Effector memory CD4-positive, alpha-beta T cell (primary cell): ENCODE measurements around the gene NOX1.
A peak's percentile ranks its signal among the peaks of the same experiment; 100 is the strongest.
"Not testable (repeated sequence)": the region's sequence is repeated elsewhere in the genome, so short reads cannot be mapped to it uniquely, and the experiment has no call there.

Experiments used
- DNase-seq, 3 donors: peaks; one replicate each; pipeline ENCODE4 v3.0.0-alpha.2; 2020
- H3K27ac ChIP-seq: 2 replicates; pipeline ENCODE4 v1.7.0; 2013; ENCODE audit warnings: mild to moderate bottlenecking, low read length, moderate library complexity; ENCODE audit not compliant: insufficient read depth, poor library complexity, severe bottlenecking
- H3K27me3 ChIP-seq: replicated peaks from 2 replicates; pipeline ENCODE4 v1.7.0; 2013; ENCODE audit warnings: mild to moderate bottlenecking, low read length; ENCODE audit not compliant: insufficient read depth, control insufficient read depth, poor library complexity, severe bottlenecking
- H3K36me3 ChIP-seq: 2 replicates; pipeline ENCODE4 v1.7.0; 2013; ENCODE audit warnings: mild to moderate bottlenecking, low read length, moderate library complexity; ENCODE audit not compliant: control insufficient read depth, insufficient read depth
- H3K4me1 ChIP-seq: 2 replicates; pipeline ENCODE4 v1.7.0; 2013; ENCODE audit warnings: low read length, mild to moderate bottlenecking; ENCODE audit not compliant: control insufficient read depth, insufficient read depth, poor library complexity, severe bottlenecking
- H3K4me3 ChIP-seq: 2 replicates; pipeline ENCODE4 v1.7.0; 2013; ENCODE audit warnings: low read length, low read depth, mild to moderate bottlenecking; ENCODE audit not compliant: insufficient read depth, poor library complexity, severe bottlenecking
- H3K9me3 ChIP-seq: 2 replicates; pipeline ENCODE4 v1.7.0; 2013; ENCODE audit warnings: mild to moderate bottlenecking, low read length, moderate library complexity; ENCODE audit not compliant: control insufficient read depth

NOX1 gene

GRCh38 chrX:100819837-100820666, 54.1 kb downstream of the NOX1 start, which contains the start of gene CSTF2:
Gene CSTF2 (plus strand): TSS chrX:100820391. CDS start chrX:100820417, 26 bp downstream.
- Histone ChIP-seq H3K9me3 (no peaks in the 10 kb centered on the region), H3K36me3 (peaks cover 13% of the 10 kb centered on the region), H3K4me1 (no peaks in the 10 kb centered on the region), H3K27ac (peak within 1 kb of the TSS; percentile 77), H3K4me3 (peak within 1 kb of the TSS; percentile 57), H3K27me3 (no peaks in the 10 kb centered on the region)
- DNase-seq, result peak; percentile 61 to 69 (median 69)

GRCh38 chrX:100819534-100819836, 54.7 kb downstream of the NOX1 start:
- H3K36me3 ChIP-seq, result peaks cover 13% of the 10 kb centered on the region
- H3K27ac ChIP-seq, result peak overlapping the region; percentile 77
- no peaks in the 10 kb centered on the region for H3K4me1 ChIP-seq
- peak overlapping the region; percentile 57 for H3K4me3 ChIP-seq
- no peaks in the 10 kb centered on the region for H3K27me3 ChIP-seq
- no peaks in the 10 kb centered on the region for H3K9me3 ChIP-seq
- no peak for DNase-seq

- H3K4me3 ChIP-seq, result no peak overlapping the region
- H3K4me1 ChIP-seq, result no peaks in the 10 kb centered on the region
- no peak overlapping the region for H3K27ac ChIP-seq
- no peaks in the 10 kb centered on the region for H3K27me3 ChIP-seq
- DNase-seq, result no peak
- no peaks in the 10 kb centered on the region for H3K36me3 ChIP-seq
- H3K9me3 ChIP-seq, result no peaks in the 10 kb centered on the region
Observed at GRCh38 chrX:100817340-100817739, 56.8 kb downstream of the NOX1 start.

GRCh38 chrX:100812216-100813158, 61.7 kb downstream of the NOX1 start:
- H3K4me3 ChIP-seq, result no peak overlapping the region
- DNase-seq, result no peak
- no peak overlapping the region for H3K27ac ChIP-seq
- no peaks in the 10 kb centered on the region for H3K36me3 ChIP-seq
- no peaks in the 10 kb centered on the region for H3K4me1 ChIP-seq
- no peaks in the 10 kb centered on the region for H3K9me3 ChIP-seq
- H3K27me3 ChIP-seq, result no peaks in the 10 kb centered on the region

- H3K9me3 ChIP-seq, H3K27me3 ChIP-seq, H3K36me3 ChIP-seq, H3K27ac ChIP-seq, DNase-seq, H3K4me3 ChIP-seq, H3K4me1 ChIP-seq: not testable (repeated sequence)
Observed at GRCh38 chrX:100808265-100808664, 65.9 kb downstream of the NOX1 start.

- Histone ChIP-seq H3K4me1 (no peaks in the 10 kb centered on the region), H3K36me3 (no peaks in the 10 kb centered on the region), H3K27me3 (no peaks in the 10 kb centered on the region), H3K9me3 (no peaks in the 10 kb centered on the region), H3K4me3 (no peak overlapping the region), H3K27ac (no peak overlapping the region)
- DNase-seq, result no peak
Observed at GRCh38 chrX:100804780-100805179, 69.4 kb downstream of the NOX1 start.

GRCh38 chrX:100802843-100803242, 71.3 kb downstream of the NOX1 start:
- Histone ChIP-seq H3K4me3 (no peak overlapping the region), H3K4me1 (no peaks in the 10 kb centered on the region), H3K27ac (no peak overlapping the region), H3K36me3 (no peaks in the 10 kb centered on the region), H3K9me3 (no peaks in the 10 kb centered on the region), H3K27me3 (no peaks in the 10 kb centered on the region)
- DNase-seq, result no peak

- Histone ChIP-seq H3K4me3 (no peak overlapping the region), H3K4me1 (no peaks in the 10 kb centered on the region), H3K36me3 (no peaks in the 10 kb centered on the region), H3K9me3 (no peaks in the 10 kb centered on the region), H3K27ac (no peak overlapping the region), H3K27me3 (no peaks in the 10 kb centered on the region)
- no peak for DNase-seq
Observed at GRCh38 chrX:100798484-100799214, 75.5 kb downstream of the NOX1 start.

GRCh38 chrX:100797359-100797758, 76.8 kb downstream of the NOX1 start:
- no peaks in the 10 kb centered on the region for H3K4me1 ChIP-seq
- no peak for DNase-seq
- no peak overlapping the region for H3K4me3 ChIP-seq
- H3K9me3 ChIP-seq, result no peaks in the 10 kb centered on the region
- H3K27me3 ChIP-seq, result no peaks in the 10 kb centered on the region
- H3K36me3 ChIP-seq, result no peaks in the 10 kb centered on the region
- H3K27ac ChIP-seq, result no peak overlapping the region
